GM18868 (cell line): ENCODE data around the gene ZHX3.

ENCODE experiments used
- ATAC-seq: cut with Tn5 transposase; IDR thresholded peaks from one replicate; pipeline ENCODE4 v1.9.1; 2021; ENCODE audit warnings: mild to moderate bottlenecking, moderate library complexity; ENCODE audit not compliant: unreplicated experiment

Gene ZHX3

DNA sequence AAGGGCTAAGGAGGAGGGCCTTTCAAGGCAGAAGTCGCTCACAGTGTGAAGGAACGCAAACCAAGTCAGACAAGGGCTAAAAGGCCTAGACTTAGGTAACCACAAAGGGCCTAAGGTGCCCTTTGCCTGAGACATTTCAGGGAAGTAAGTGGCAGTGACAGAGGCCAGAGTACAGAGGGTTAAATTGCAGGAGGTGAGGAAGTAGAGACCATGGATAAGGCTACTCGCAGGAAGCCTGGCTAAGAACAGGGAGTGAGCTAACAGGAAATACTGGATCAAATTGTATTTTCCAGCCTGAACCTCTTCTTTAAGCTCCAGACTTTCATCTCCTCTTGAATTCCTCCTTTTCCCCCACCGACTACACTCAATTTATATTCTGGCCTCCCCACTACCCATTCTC lies 16.6 kb downstream of the ZHX3 start:
- no peak for ATAC-seq

DNA sequence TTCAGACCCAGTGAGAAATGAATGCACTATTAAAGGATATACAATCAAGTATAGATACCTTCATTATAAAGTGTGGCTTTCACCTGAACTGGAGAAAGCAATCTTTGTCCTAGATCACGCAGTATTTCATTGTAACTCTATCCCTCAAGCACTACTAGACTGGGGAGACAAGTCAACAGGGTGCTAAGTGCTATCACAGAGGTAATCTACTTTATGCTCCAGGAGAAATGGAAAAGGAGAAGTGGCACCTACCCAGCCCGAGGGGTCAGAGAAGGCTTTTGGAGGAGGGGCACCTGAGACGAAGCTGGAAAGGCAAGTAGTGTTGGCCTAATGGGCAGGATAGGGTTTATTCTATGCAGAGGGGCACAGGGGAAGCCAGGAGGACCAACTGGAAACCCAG lies 17.1 kb downstream of the ZHX3 start:
- ATAC-seq = no peak

DNA sequence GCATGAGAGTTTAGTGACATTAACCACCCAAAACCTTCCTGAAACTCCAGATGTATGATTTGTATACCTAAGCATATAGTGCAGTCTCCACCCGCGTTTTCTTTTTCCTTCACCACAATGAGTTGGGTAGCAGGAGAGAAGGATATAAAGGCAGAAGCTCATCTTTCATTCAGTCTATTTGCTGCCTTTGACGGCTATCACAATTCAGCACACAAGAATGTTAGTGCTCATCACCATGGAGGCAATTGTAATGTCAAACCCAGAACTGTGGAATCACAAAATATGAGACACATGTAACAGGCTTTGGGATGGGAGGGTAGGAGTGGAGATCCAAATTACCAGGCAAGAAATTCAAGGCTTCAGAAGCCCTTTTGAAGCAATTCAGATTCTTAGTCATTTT lies 17.6 kb downstream of the ZHX3 start:
- ATAC-seq = no peak

DNA sequence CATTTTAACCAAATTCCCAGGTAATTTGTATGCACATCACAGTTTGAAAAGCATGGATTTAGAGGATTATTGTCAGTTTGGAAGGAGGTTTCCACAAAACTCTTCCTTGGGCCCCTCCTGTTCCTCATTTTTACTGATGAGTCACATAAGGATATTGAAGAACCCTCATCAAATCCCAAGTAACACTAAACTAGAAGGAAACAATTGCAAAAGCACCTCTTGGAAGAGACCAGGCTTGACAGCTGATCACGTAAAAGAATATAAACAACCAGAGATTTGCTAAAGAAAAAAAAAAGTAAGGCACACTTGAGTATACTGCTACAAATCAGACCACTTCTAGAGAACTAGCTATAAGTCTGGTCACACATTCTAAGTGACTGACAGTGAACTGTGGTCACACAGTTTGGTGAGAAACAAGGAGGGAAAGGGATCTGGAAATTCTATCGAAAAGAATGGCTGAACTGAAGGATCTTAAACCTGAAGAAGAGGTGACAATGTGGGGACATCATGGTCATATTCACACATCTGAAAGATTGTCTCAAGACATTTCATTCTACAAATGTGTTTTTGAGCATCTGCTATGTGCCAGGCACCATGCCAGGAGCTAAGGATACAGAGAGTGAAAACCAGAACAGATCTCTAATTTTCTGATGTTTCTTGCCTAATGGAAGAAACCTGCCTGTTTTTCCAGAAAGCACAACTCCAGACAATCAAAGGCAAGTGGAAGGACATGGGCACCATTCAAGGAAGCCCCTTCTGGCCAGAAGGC lies 24.1 kb downstream of the ZHX3 start:
- no peak for ATAC-seq

DNA sequence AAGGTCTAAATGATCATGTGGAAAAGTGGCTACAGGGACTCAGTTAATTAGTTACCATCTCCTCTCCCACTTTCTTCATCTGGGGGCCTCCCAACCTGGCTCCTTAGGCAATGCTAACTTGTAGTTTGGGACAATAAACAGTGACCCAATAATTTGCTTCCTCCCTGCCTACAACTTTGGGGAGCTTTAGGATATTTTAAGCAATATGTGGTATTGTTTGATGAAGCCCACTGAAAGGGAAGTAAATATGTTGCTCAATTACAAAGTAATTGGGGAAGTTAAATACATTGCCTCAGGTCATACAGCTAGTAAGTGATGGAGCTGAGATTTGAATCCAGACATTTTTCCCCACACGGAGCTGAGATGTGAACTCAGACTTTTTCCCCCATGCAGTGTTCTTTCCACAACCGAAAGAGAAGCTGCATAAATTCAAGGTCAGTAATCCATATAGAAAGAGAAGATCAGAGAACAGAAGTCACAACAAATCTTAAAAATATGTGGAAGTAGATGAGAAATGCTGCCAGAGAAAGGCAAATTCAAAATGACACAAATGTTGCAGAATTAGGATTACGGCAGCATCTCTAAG lies 26.6 kb downstream of the ZHX3 start:
- no peak for ATAC-seq

DNA sequence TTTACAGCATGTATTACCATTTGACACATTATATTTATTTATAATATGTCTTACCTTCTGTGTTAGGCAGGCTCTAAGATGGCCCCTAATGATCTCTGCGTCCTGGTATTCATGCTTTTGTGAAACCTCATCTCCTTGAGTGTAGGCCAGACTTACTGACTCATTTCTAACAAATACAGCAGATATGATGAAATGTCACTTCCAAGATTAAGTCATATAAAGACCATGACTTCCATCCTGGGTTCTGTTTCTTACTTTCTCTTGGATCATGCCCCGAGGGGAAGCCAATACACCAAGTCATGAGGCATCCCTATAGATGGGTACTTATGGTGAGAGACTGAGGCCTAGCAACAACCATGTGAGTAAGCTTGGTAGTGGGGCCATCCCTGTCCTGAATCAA lies 30.2 kb downstream of the ZHX3 start:
- no peak for ATAC-seq

DNA sequence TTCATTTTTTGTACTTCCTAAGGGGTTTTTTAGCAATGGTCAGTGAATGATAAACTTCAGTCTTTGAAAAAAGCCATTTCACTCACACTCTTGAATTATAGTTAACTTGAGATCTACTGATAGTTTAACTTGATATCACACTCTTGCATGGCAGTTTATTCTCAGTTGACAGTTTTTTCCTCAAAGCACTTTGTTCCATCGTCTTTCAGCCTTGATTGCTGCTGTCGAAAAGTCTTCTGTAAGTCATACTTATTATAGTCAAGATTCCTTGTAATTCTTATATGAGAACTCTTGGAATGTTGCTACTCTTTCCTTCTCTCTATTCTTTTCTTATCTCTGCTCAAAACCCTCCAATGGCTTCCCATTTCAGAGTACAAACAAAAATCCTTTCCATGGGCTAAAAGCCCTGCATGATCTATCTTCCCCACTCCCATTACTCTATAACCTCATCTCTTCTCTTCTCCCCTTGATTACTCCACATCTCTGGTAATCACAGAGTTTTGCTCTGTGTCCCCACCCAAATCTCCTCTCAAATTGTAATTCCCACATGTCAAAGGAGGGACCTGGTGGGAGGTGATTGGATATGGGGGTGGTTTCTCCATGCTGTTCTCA lies 31.2 kb downstream of the ZHX3 start:
- no peak for ATAC-seq

DNA sequence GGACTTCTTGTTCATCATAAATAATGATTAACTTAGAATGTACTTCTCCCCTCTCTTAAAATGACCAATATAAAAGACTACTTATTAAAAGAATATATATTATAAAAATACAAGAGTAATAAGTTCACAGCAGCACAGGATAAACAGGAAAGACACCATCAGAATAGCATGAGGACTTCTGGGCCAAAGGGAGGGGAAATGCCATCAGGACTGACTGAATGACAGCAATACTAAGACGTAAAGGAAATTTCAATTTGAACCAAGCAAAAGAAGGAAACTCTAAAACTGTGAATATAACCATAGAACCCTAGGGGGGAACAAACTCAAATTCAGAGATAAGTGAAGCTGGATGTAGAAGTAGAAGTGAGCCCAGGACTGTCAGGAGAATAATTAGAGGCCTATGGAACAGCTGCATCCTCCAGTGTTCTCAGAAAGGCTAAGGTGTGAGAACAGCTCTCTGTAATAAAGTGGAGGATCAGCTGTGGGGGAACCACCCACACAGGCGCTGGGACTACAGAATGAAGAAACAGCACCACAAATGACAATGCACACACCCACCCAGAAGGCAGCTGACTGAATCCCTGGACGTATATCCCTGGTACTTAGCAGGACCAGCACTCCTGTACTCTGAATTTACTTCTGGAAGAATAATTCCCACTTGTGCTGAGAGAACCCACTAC lies 37.8 kb downstream of the ZHX3 start:
- peak; percentile 47 for ATAC-seq

DNA sequence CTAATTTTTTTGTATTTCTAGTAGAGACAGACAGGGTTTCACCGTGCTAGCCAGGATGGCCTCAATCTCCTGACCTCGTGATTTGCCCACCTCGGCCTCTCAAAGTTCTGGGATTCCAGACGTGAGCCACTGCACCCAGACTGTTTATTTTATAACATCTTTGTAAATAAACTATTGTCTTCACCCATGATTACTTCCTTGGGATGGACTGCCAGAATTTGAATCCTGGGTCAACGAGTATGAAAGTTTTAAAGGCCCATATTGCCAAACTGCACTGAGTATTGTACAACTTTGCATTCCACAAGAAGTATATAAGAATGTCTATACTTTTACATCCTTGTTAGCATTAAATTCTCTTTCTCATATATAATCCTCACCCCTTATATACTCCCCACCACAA lies 38.6 kb downstream of the ZHX3 start:
- no peak for ATAC-seq

DNA sequence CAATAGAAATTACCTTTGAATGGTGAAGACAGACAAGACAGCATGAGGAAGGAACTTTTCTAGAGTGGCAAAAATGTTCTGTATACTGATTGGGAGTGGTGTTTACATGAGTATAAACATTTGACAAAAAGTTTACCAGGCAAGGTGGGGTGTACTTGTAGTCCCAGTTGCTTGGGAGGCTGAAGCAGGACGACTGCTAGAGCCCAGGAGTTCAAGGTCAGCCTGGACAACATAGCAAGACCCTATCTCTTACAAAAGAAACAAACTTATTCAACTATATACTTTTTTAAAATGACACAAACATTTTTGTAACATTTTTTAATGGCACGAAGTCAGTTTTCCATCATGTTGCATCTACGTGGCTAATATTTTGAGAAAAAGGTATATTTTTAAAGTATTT lies 40.5 kb downstream of the ZHX3 start:
- no peak for ATAC-seq

DNA sequence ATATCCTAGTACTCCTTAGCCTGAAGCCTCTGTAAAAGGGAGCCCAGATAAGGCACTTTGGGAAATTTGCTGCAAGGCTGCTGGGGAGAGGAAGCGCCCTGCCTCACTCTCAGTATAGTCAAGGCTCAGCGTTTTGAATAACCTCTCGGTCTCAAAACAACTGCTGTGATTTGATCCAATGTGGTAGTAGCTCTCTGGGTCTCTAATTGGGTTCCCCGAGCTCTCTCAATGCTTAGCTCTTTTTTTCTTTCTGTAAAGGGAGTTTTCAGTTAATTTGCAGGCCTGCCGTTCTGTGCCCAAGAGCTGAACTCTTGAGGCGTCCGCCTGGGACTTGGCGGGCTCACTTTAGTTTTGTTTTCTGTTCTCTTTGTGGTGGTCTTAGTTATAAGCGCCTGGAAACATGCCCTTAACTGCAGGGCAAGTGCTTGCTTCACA lies 41.2 kb downstream of the ZHX3 start:
- ATAC-seq = no peak

DNA sequence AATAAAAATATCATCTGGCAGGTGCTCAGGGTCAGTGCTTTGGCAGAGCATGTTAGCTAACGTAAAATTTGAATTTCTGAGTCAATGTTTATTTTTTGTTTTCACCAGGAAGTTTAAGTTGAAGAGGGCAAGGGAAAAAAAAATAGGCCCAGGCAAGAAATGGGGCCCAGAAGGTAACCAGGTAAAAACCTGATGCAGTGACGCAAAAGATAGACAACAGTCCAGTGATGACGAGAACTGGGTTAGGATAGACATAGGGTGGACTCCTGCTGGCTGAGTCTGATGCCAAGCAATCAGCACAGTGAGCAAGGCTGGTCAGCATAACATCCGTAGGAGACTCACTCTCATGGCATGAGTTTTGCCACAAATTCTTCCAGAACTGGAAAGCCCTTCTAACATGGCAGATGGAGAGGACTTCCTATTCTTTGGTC lies 42.2 kb downstream of the ZHX3 start:
- ATAC-seq = no peak

DNA sequence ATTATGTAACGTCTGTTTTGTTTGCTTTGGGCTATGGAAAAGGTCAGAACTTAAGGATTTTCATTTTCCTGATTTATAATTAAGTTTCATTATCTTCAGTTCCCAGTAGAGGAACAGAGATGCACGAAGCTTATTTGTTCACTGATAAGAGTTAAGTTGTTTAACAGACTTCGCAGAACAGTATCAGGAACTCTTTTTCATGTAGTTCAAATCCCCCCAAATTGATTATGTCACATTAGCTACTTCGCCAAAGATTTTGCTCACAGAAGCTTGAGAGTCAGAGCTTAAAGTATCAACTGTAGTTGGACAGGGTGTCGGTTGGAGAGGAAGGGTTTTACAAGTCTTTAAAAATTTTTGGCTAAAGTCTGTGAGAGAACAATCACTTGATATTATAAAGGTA lies 43.4 kb downstream of the ZHX3 start:
- ATAC-seq = no peak

DNA sequence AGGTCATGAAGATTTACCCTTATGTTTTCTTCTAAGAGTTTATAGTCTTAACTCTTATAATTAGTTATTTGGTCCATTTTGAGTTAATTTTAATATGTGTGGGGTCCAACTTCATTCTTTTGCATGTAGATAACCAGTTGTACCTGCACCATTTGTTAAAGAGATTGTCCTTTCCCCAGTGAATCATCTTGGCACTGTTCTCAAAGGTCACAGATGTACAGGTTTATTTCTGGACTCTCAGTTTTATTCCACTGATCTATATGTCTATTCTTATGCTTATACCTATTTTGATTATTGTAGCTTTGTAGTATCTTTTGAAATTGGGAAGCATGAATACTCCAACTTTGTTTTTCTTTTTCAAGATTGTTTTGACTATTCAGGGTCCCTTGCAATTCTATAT lies 44.1 kb downstream of the ZHX3 start:
- no peak for ATAC-seq

DNA sequence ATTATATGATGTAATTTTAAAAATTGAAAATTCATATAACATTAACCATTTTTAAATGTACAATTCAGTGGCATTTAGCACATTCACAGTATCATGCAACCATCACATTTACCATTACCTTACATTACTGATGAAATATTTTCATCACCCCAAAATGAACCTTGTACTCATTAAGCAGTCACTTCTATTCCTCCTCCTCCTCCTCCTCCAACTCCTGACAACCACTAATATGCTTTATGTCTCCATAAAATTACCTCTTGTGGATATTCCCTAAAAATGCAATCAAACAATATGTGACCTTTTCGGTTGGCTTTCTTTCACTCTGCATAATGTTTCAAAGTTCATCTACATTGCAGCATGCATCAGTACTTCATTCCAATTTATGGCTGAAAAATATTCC lies 45.2 kb downstream of the ZHX3 start:
- ATAC-seq = no peak

DNA sequence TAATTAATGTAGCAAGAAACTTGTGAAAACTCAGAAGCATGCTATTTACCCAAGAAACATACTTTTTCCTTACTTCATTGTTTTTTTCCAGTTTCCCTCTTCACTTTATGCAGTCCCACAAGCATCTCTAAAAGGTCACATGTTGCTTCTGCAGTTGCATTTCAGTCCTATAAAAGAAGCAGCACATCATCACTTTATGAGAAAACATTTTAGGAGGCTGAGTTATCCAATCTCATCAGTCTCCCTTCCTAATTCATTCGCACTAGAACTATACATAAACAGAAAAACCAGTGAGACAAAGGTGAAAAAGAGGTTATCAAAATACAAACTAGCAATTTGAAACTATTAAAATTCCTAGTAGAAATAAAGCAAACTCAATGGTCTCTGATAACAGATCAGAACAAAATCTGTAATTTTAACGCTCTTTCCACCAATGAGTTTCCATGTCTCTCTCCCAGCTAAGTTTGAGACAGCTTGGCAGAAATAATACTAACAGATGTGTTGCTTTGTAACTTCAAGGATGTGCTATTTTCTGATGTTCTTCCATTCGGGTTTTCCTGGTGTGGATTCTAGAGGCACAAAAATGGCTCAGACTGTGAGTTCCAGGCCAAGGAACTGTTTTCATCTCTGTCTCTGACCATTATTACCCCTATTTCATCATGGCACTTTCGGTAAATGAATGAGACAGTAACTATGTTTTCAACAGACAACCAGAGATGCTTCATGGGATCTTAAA lies 48.4 kb downstream of the ZHX3 start:
- ATAC-seq = no peak

DNA sequence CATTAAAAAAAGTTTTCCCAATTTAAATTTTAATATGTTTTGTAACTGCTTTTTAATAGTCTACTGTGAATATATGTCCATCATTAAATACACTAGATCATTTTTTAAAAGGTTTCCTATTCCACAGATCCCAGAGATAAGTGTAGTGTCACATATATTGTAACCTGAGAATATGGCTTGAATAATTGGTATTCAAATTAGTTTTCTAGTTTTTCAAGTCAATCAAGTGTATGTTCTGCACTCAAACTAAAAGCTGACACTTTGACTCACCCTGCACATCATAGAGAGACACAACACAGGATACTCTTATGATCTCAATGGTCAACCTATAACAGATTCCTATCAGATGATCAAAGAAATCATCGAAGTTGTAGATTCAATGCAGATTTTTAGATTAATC lies 49.1 kb downstream of the ZHX3 start:
- ATAC-seq = no peak

DNA sequence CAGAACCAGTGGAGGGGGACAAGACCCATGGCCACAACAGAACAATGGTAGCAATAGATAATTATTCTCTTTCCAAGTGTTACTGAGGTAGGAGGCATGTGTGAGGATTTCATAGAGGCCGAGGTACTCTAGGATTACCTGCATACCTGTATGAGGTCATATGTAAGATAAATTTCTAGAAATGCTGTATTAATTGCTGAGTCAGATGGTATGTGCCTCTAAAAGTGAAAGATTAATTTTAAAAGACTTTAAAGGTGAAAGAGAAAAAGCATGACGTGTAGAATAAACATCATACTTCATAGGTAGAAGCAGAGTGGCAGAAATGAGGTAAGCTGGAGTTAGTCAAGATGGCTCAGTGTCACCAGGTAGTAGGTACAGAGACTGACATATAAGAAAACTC lies 51.6 kb downstream of the ZHX3 start:
- ATAC-seq = no peak

DNA sequence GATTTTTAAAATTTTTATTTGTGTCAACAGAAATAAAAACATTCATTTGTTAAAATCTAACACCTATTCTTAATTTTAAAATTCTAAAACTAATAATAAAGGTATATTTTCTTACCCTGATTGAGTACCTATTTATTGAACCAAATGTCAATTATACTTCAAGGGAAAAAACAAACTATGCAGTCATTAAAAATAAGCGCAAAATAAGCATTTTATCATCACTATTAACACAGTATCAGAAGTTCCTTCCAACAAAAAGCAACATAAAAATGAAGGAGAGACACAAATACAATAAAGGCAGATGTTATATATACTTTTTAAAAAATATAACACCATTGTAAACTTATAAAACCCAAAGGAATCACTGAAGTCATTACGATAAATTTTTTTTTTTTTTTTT lies 52.7 kb downstream of the ZHX3 start:
- ATAC-seq = no peak

DNA sequence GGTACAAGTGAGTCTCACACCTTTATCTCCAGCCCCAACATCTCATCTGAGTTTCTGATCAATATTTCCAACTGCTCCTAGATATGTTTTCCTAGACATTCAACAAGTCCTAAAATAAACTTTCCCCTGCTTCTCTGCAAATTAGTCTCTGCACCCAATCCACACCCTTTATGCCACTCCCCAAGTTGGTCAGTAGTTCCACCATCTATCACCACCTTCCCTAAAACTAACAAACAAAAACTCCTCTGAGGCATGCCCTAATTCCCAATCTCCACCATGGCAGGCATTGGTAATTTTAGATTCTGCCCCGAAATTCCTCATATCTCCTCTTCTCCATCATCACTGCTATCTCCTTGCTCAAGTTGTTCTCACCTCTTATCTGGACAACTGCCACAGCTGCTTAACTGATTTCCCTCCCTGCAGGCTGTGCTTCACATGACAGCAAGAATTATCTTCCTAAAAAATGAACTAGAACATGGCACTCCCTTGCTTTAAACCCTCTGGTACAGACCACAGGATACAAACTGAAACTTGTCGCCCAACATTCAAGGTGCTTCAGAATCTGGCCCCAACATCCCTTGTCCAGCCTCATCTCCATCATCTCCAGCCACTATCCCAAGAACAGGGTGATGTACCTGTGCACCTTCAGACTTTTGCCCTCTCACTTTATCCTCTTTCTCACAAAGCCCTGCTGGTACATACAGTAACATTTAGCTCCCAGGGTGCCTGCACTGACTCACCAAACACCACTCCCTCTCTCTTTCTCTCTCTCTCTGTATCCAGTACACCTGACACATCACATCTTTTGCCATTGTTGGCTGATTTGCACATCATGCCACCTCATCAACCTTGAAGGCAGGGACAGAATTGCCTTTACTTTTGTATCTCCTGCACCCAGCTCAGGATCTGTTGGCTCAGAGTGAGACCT lies 55.5 kb downstream of the ZHX3 start:
- ATAC-seq = no peak
